GM18520 (cell line): Measurements from ENCODE around the gene TTC34.

Experiments
- ATAC-seq: cut with Tn5 transposase; IDR thresholded peaks from one replicate; pipeline ENCODE4 v1.9.1; 2021; ENCODE audit not compliant: unreplicated experiment

Gene TTC34

GRCh38 chr1:2830761-2831425, 29.4 kb upstream of the TTC34 start:
- ATAC-seq, result no peak

- ATAC-seq, result no peak
These were observed 28.5 kb upstream of the TTC34 start for GRCh38 chr1:2829846-2830615.

- ATAC-seq, result no peak
These were observed 27.2 kb upstream of the TTC34 start for GRCh38 chr1:2828586-2829250.

GRCh38 chr1:2826736-2827292, 25.3 kb upstream of the TTC34 start:
- ATAC-seq, result no peak

DNA sequence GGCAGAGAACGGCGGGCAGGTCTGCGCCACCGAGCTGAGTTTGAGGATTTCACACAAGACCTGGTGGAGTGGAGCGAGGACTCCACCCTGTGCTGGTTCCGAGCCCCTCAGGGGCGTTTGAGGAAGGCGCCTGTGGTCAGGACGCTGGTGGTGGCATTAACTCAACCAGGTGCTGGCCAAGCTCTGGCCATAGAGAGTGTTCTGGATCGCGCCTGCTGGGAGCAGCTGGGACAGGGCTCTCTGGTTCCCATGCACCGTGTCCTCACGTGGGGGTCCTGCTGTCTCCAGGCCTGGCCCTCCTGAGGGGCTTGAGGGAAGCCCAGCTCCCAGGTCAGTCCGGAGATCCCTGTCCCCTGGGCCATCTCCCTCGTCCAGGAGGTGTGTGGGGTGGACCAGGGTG, 24.8 kb upstream of the TTC34 start:
- ATAC-seq, result no peak

DNA sequence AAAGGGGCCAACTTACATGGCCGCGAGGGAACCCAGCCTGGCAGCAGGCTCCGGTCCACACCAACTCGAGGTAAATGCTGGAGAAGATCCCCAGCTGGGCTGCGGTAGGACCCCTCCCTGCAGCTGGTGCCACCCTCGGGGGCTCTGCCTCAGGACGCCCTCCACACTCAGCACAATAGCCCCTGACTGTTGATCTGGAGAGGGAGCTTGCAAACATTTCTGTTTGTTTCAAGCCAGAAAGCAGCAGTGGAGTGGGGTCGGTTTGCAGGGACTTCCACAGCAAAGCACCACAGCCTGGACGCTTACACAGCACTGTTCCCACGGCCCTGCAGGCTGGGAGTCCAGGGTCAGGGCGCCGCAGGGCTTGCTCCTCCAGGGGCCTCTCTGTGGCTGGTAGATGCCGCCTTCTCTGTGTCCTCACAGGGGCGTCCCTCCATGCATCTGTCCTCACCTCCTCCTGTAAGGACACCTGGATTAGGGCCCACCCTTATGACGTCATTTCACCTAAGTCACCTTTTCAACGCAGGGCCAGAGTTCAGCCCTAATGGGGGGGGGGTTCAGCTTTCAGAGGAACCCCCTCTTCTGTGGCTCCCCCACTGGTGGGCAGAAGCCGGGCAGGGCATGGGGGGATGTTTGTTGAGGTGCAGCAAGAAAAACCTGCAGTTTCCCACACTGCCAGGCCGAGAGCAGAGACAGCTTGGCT, 24.1 kb upstream of the TTC34 start:
- ATAC-seq, result no peak

- ATAC-seq, result no peak
These were observed 23.5 kb upstream of the TTC34 start for GRCh38 chr1:2824999-2825398.

DNA sequence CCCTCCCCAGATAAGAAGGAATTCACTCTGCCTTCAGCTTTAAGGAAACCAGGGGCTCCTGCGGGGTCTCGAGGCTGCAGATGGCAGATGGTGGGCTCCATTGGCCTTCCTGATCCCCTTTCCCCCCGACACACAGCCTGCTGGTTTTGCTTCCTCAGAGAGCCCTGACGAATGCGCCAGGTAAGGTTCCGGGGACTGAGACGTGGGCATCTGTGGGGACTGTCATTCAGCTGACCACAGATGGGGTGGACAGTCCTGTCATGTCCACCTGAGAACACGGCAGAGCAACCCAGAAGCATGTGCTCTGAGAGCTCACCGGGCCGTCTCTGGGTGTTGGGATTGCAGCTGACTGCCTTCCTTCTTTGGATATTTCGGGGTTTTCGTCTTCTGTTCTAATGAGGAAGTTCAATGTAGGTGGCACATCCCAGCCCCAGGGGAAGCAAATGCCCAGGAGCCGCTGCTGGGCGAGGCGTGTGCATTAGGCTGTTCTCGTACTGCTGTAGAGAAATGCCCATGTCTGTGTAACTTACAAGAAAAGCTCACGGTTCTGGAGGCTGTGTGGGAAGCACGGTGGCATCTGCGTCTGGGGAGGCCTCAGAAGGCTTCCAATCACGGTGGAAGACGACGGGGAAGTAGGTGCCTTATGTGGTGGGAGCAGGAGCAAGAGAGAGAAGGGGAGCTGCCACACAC, 22.6 kb upstream of the TTC34 start:
- no peak for ATAC-seq

DNA sequence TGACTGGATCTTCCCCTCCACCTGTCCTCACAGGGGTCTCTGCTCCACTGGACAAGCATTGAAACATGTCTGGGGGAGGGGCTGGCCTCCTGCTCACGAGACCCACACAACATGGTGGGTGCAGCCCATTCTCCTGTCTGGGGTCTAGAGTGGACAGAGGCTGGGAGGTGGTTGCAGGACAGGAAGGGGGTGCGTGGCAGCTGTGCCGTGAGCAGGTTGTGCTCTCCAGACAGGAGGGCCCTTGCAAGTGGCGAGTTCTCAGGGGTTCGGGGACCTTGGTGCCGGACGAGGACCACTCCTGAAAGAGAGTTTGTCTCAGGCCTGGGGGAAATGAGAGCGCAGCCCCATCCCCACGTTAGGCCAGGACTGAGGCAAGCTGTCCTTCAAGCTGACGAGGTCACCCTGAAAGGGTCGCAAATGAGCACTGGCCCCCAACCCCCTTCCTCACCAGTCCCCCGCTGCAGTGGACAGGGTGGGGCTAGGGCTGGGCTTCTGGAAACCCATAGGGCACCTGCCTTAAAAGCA, 21.2 kb upstream of the TTC34 start:
- no peak for ATAC-seq

GRCh38 chr1:2821966-2822620, 20.6 kb upstream of the TTC34 start:
- ATAC-seq, result no peak

GRCh38 chr1:2821373-2821955, 20.0 kb upstream of the TTC34 start:
- no peak for ATAC-seq

GRCh38 chr1:2820731-2821372, 19.4 kb upstream of the TTC34 start:
- no peak for ATAC-seq

DNA sequence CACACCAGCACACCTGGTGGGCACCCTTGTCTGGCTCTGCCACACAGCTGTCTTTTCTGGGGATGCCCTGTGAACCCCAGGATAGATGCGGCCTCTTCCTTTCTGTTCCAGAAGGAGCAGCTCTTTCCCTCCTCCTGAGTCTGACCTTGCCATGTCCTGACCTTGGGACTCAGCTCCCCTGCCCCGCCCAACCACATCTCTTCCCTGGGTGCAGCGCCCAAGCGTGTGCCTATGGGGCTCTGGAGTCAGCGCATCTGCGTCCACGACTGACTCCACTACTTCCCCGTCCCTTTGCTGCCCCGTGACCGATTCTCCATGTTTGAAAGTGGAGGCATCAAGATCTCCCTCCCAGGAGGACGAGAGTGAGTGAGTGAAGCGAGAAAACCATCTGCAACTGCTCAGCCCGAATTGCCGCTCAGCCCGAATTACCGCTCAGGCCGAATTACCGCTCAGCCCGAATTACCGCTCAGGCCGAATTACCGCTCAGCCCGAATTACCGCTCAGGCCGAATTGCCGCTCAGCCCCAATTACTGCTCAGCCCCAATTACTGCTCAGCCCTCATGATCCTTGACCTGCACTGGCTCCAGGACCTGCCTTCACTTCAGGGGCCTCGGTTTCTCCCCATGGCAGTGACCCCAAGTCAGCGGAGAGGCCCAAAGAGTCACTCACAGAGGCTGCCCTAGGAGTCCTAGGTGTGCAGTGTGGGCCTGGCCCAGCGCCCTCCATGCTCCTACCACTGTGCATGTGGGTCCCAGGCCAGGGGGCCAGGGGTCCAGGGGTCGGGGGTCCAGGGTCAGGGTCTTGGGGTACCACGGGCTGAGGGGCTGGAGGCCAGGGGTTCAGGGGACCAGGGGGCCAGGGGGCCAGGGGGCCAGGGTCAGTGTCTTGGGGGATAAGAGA, 18.6 kb upstream of the TTC34 start:
- ATAC-seq, result no peak

DNA sequence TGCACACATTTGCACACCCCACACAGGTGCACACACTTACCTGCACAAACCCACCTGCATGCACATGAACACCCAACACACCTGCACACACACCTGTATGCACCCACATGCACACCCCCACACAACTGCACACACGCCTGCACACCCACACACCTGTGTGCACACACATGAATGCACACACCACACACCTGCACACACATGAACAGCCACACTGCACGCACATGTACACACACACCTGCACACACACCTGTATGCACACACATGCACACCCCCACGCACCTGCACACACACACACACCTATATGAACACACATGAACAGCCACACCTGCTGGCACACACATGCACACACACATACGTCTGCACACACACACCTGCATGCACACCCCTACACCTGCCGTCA, 17.9 kb upstream of the TTC34 start:
- no peak for ATAC-seq

DNA sequence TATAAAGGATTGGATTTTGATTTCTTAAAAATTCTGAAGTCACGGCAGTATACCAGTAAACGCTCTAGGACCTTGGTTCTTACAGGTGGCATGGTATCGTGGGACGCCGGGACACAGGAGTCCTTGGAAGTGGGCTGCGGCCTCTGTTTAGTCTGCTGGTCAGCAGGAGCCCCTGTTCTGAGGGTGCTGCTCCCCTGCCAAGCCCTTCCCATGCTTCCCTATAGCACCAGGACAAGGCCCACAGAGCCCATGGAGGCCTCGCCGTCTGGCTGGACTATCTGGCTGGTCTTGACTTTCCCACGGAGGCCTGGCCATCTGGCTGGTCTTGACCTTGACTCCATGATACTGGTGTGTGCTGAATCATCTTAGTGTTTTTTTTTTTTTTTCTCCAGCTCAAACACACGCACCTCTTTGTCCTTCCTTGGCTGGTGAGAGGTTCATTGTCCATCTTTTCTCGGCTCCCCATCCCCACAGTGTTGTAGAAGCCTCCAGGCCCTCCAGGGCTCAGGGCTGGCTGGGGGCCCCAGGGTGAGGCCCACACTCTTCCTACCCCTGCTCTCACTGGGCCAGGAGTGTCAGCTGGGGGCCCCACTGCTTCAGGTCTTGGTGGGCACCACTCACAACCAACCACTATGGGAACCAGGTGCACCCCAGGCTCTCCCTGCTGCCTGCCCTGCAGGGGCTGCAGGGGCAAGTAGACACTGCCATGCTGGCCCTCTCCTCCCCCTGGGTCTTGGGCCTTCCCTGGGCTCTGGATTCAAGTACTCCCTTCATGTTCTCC, 16.5 kb upstream of the TTC34 start:
- ATAC-seq, result no peak

DNA sequence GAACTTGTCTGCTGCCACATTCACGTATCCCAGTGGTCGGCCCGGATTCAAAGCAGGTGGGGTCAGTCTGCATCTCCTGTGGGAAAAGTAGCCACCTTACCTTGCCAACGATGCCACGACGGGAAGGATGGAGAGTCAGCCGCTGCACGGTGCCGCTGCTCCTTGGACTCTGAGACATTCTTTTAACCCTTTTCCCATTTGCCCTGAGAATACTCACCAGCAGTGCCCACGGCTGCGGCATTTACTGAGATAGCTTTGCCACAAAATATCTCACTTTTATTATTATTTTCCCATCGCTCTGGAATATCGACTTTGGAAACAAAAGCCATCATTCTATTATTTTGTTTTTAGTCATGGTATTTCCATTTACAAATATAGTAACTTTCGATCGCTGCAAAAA, 15.3 kb upstream of the TTC34 start:
- no peak for ATAC-seq

GRCh38 chr1:2815551-2815950, 14.1 kb upstream of the TTC34 start:
- ATAC-seq, result no peak
